Suprapubic skin (tissue), 4 donors: ENCODE measurements around the gene MKKS.

Experiments
- EP300 ChIP-seq: sonication (generic); formaldehyde crosslinking; IDR thresholded peaks from one replicate; pipeline ENCODE4 v1.6.1; 2017; ENCODE audit warnings: antibody characterized with exemption
- POLR2A ChIP-seq, 2 donors: fragments of 450-650 bp; IDR thresholded peaks; one replicate each; pipeline ENCODE4 v1.6.1; 2017; ENCODE audit warnings: antibody characterized with exemption in 2 of 2, mild to moderate bottlenecking in 2 of 2, moderate library complexity in 2 of 2
- POLR2AphosphoS5 ChIP-seq, 3 donors: sonication (generic); formaldehyde crosslinking; IDR thresholded peaks; one replicate each; pipeline ENCODE4 v1.6.1; 2017; ENCODE audit warnings: antibody characterized with exemption in 3 of 3
- TF ChIP-seq, protein P1 (sequence below), 2 donors: fragments of 200-600 bp in 1 of 2; fragments of 450-650 bp in 1 of 2; sonication (generic) in 1 of 2; IDR thresholded peaks; one replicate each; pipeline ENCODE4 v1.5.1; 2016 to 2019; ENCODE audit warnings: antibody characterized with exemption in 2 of 2, mild to moderate bottlenecking in 1 of 2, moderate library complexity in 1 of 2

DNA sequence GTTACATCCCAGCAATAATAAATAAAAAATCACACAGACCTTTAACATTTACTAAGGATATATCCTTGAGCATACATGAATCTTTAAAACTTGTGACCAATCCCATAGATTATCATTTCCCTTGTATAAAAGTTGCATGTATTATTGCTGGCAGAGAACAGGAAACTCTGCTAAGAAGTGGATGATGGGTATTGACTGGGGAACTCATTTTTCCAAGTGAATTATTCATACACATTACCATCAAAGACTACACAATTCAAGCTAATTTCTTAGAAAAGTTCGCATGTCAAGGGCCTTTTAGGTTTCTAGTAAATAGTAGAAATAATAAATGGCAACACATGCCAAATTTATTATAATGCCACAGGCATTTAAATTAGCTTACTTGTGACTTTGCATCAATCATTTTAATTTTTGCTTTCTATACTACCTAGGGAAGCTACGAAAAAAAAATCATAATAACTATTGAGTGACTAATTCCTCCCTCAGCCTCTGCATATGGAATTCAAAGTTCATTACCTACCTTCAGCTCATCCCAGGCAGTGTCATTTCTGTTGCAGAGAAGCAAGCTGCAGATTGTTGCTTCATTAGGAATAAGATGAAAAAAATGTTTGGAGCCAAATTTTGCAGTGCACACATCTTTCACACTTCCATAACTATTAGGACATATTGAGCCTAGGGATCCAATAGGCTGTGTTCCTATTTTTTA lies 25.8 kb downstream of the MKKS start:
- TF ChIP-seq, protein P1, sequence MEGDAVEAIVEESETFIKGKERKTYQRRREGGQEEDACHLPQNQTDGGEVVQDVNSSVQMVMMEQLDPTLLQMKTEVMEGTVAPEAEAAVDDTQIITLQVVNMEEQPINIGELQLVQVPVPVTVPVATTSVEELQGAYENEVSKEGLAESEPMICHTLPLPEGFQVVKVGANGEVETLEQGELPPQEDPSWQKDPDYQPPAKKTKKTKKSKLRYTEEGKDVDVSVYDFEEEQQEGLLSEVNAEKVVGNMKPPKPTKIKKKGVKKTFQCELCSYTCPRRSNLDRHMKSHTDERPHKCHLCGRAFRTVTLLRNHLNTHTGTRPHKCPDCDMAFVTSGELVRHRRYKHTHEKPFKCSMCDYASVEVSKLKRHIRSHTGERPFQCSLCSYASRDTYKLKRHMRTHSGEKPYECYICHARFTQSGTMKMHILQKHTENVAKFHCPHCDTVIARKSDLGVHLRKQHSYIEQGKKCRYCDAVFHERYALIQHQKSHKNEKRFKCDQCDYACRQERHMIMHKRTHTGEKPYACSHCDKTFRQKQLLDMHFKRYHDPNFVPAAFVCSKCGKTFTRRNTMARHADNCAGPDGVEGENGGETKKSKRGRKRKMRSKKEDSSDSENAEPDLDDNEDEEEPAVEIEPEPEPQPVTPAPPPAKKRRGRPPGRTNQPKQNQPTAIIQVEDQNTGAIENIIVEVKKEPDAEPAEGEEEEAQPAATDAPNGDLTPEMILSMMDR (IDR thresholded peaks at IDR 0.05) = no peak
- TF ChIP-seq POLR2AphosphoS5 (IDR thresholded peaks at IDR 0.05) (no peak), POLR2A (IDR thresholded peaks at IDR 0.05) (no peak), EP300 (no peak)
